Cerebellar nuclear complex (tissue), 1 donor: ENCODE measurements around the gene CLDN3.
"Not testable (repeated sequence)": the region's sequence is repeated elsewhere in the genome, so short reads cannot be mapped to it uniquely, and the experiment has no call there.

Experiments used
- DNase-seq, 2 experiments: peaks; one replicate each; lab custom pipeline; 2025; lab: John Stamatoyannopoulos, UW

CLDN3 gene

DNA sequence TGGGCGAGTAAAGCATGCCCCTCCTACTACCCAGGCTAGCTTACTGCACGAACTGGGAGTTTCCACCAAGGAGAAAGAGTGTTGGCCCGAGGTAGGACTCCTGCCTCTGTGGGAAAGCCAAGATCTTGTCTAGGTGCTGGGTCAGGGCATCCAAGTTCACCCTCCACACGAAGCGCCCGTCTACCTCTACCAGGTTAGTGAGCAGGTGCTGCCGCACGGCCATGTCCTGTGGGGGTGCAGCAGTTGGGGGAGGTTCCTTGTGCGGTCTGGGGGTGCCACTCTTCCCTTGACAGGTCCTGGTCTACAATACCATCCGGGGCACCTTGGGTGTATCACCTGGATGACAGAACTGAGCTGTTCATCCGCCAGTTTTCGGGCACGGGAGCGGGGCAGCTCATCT lies 33.2 kb downstream of the CLDN3 start:
- no peak for DNase-seq

DNA sequence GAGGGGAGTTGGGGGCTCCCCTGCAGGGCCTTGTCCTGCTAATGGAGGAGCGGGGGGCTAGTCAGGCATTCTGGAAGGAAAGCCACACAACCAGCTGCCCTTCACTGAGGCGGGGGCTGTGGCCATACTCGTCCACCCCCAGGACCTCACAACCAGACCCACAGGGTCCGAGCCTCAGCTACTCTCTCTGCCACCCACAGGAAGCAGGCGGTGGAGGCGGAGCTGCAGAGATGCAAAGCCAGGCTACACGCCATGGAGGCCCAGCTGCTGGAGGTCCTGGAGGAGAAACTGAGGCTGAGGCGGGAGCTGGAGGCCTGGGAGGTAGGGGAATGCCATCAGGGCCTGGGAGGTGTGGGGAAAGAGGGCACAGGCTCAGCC lies 34.6 kb downstream of the CLDN3 start:
- no peak for DNase-seq

DNA sequence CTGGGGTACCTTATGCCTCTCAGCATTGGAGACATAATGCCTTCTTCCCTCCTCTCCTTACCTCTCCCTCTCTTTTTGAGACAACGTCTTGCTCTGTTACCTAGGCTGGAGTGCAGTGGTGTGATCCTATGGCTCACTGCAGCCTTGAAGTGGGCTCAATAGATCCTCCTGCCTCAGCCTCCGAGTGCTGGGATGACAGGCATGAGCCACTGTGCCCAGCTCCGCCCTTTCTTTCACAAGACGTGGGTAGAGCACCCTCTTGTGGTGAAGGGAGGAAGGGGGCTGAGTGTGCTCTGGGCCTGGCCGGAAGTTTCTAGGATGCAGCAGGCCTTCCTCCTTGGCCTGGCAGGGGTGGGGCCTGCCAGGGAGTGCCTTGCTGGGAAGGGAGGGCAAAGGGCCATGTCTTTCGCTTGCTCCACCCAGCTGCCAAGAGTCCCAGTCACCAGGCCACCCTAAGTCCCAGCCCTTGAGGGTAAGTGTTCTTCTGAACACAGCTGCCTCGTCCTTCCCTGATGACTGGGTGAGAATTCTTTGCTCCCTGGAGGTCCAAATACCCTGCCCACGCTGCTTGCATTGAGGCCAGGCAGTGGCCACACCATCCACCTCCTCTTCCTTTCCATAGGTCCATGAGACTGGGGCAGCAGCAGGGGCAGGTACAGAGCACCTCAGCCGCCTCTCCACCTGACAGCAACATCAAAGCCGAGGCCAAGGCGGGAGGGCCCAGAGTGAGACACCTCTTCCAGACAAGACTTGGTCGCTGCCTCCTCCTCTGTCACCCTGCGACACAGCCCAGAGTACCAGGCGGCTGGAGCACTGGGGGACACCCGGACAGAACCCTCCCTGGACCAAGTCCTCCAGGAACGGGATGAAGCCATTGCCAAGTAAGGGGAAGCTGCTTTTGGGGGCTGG lies 35.2 kb downstream of the CLDN3 start:
- DNase-seq, result no peak

DNA sequence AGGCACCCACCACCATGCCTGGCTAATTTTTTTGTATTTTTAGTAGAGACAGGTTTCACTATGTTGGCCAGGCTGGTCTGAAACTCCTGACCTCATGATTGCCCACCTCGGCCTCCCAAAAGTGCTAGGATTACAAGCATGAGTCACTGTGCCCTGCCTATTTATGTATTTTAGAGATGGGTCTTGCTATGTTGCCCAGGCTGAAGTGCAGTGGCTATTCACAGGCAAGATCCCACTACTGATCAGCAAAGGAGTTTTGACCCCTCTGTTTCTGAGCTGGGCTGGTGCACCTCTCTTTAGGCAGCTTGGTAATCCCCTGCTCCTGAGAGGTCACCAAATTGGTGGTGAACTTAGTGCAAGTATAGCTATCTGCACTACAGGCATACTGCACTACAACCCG lies 37.7 kb downstream of the CLDN3 start:
- DNase-seq, result no peak

DNA sequence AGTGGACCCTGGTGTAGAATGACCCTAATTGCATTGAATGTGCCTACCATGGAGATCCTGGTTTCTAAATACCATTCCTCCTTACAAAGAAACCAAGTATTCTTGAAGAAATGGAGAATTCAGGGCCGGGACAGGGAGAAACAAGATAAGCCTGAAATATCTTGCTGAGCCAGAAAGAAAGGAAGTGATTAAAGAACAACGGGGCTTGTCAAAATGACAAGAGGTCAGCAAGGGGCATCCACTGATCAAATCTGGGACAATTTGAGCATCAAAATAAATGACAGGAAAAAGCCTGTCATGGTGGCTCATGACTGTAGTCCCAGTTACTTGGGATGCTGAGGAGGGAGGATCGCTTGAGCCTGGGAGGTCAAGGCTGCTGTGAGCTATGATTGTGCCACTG lies 39.6 kb downstream of the CLDN3 start:
- no peak for DNase-seq

DNA sequence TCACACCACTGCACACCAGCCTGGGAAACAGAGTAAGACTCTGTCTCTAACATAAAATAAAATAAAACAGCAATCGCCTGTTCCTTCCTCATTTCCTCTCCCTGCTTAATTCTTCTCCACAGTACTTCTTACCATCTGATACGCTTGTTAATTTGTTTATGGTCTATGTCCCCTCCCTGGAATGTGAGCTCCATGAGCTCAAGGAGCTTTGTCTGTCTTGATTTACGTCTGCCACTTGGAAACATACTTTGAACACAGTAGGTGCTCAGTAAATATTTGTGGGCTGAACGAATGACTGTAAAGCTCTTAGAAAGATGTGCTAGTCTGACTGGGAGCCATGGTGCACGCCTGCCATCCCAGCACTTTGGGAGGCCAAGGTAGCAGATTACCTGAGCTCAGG lies 41.5 kb downstream of the CLDN3 start:
- DNase-seq, result no peak

DNA sequence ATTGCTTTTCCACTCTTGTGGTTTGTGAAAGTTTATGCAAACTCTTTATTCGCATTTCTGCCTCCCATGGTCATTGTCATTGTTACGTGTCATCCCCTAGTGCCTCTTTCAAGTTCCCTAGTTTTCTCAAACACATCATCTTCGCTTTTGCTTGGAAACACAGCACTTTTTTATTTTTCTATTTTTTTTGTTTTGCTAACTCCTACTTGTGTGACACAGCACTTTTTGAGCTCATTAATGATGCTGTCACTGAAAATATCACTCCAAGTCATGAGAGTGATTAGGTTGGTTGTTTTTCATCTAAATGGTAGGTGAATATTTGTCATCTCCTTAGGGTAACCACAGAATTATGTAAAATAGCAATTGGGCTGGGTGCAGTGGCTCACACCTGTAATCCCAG lies 42.1 kb downstream of the CLDN3 start:
- DNase-seq, result no peak

DNA sequence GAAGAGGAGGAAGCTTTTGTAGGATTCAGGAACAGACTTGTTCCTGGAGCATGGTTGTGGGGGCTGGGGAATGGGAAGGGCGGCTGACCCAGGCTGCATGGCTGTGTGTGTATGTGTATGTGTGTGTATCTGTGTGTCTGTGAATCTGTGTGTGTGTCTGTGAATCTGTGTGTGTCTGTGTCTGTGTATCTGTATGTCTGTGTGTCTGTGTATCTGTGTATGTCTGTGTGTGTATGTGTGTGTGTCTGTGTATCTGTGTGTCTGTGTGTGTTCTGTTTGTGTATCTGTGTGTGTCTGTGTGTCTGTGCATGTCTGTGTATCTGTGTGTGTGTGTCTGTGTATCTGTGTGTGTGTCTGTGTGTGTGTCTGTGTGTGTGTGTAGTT lies 44.0 kb downstream of the CLDN3 start:
- no peak for DNase-seq

DNA sequence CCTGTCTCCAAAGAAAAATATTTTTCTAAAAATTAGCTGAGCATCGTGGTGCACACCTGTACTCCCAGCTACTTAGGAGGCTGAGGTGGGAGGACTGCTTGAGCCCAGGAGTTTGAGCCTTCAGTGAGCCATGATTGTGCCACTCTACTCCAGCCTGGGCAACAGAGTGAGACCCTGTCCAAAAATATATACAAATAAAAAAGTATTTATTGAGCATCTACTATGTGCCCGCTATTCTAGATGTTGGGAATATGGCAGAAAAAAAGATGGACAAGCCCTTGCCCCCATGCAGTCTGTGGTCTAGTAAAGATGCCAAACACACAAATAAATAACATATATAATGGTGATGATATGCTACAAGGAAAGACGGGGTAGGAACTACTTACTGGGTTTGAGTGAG lies 46.3 kb downstream of the CLDN3 start:
- no peak for DNase-seq

DNA sequence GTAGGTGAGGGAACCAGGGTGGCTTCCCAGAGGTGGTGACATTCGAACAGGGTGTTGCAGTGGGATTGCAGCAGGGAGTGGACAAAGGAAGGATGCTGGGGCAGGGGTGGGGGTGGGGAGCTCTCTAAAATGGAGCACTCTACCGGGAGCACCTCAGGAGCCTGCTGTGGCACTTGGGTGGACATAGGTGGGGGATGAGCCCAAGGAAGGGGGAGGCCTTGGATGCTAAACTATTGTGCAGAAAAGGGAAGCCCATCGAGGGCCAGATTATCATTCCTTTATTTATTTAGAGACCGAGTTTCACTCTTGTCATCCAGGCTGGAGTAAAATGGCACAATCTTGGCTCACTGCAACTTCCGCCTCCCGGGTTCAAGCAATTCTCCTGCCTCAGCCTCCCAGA lies 47.3 kb downstream of the CLDN3 start:
- DNase-seq, result no peak

DNA sequence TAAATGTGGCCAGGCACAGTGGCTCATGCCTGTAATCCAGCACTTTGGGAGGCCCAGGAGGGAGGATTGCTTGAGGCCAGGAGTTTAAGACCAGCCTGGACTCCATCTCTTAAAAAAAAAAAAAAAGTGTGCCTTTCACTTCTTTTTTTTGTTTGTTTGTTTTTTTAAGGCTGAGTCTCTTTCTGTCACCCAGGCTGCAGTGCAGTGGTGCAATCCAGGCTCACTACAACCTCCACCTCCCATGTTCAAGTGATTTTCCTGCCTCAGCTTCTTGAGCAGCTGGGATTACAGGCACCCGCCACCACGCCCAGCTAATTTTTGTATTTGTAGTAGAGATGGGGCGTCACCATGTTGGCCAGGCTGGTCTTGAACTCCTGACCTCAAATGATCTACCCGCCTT lies 47.9 kb downstream of the CLDN3 start:
- DNase-seq, result not testable (repeated sequence)

DNA sequence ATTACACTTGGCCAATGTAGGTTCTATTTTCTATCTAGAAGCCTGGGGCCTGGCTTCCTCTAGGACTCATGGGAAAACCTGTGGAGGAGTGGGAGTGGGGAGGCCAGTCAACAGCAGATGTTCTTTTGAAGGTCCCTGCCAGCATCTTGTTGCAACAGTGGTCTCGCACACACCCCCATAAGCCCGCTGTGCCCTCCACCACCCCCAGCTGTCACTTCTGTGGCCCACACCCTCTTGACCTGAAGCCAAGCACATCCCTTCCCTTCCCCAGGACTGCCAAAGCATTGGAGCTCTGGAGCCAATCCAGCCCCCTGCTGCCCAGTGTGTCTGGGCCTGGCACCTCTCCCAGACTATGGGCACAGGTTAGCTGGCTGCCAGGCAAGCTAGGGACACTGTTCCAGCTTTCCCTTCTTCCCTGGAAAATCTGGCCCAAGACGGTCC lies 48.7 kb downstream of the CLDN3 start:
- DNase-seq, result peak; percentile 90 to 93

DNA sequence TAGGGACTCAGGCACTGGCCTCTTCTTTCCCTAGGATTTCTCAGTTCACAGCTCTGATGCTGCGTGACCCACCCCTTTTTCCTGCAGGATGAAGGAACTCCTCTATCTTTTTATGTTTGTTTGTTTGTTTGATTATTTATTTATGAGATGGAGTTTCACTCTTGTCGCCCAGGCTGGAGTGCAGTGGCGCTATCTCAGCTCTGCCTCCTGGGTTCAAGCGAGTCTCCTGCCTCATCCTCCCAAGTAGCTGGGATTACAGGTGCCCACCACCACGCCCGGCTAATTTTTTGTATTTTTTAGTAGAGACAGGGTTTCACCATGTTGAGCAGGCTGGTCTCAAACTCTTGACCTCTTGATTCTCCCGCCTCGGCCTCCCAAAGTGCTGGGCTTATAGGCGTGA lies 49.6 kb downstream of the CLDN3 start:
- not testable (repeated sequence) for DNase-seq

DNA sequence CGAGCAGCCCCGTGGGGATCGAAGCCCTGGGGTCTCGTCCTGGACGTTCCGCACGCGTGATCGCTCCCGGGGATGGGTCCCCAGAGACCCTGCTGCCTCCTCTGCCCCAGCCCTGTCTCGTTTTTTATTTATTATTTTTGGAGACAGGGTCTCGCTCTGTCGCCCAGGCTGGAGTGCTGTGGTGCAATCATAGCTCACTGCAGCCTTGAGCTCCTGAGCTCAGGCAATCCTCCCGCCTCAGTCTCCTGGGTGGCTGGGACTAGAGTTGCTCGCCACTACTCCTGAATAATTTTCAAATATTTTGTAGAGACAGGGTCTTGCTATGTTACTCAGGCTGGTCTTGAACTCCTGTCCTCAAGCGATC lies 50.3 kb downstream of the CLDN3 start:
- DNase-seq, result no peak
